H7 (cell line): ENCODE measurements around the gene PLAAT2. TPM values are rescaled to one million over a fixed set of nuclear protein-coding genes. Genes with fewer than 3 reads are reported as not detected.
A peak's percentile ranks its signal among the peaks of the same experiment; 100 is the strongest.
"Not testable (repeated sequence)": the region's sequence is repeated elsewhere in the genome, so short reads cannot be mapped to it uniquely, and the experiment has no call there.

Experiments
- DNase-seq: peaks from one replicate; pipeline ENCODE4 v3.0.0; 2012
- H3K27me3 ChIP-seq: 2 replicates; pipeline ENCODE4 v1.6.0; 2011; ENCODE audit warnings: mild to moderate bottlenecking, low read length; ENCODE audit not compliant: control insufficient read depth, insufficient read depth
- H3K36me3 ChIP-seq: replicated peaks from 2 replicates; pipeline ENCODE4 v1.5.1; 2011; ENCODE audit warnings: low read length; ENCODE audit not compliant: control insufficient read depth, insufficient read depth
- H3K4me3 ChIP-seq: 2 replicates; pipeline ENCODE4 v1.5.1; 2011; ENCODE audit warnings: low read depth, mild to moderate bottlenecking, control low read depth, low read length, moderate library complexity; ENCODE audit not compliant: insufficient read depth
- total RNA-seq: library from RNA; depleted of rRNA; stranded (reverse); fragments of >200 nt; shearing (Covaris generic); gene quantifications from 2 replicates; pipeline ENCODE4 v1.2.3, GENCODE V29; 2014

Gene PLAAT2
- total RNA-seq, 1 experiment from 2014 or later = not detected

- DNase-seq, H3K27me3 ChIP-seq, H3K4me3 ChIP-seq, H3K36me3 ChIP-seq: not testable (repeated sequence)
Observed at GRCh38 chr11:63528156-63528555, 35.0 kb downstream of the PLAAT2 start.

- no peaks in the 10 kb centered on the region for H3K36me3 ChIP-seq
- H3K4me3 ChIP-seq = no peak overlapping the region
- no peaks in the 10 kb centered on the region for H3K27me3 ChIP-seq
- no peak for DNase-seq
Observed at GRCh38 chr11:63527667-63528066, 35.5 kb downstream of the PLAAT2 start.

DNA sequence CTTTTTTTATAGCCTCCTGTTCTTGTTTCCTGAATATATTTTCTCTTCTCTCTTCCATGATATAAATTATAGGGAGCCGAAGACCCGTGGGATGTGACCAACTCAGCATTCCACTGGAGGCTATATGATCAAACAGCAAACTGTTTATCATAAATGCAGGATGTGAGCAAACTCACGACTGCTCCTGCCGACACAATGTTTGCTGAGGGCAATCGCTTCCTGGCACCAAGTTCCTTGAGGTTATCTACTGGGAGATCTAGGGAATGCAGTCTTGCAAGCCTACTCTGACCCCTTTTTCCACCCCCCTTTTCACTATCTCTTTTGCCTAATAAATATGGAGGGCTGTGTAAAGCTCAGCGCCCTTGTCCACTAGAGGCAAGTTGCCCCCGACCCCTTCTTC lies 40.0 kb downstream of the PLAAT2 start:
- H3K27me3 ChIP-seq = no peaks in the 10 kb centered on the region
- H3K4me3 ChIP-seq = no peak overlapping the region
- H3K36me3 ChIP-seq = no peaks in the 10 kb centered on the region
- no peak for DNase-seq

GRCh38 chr11:63521896-63522295 lies 41.3 kb downstream of the PLAAT2 start:
- H3K4me3 ChIP-seq = no peak overlapping the region
- no peaks in the 10 kb centered on the region for H3K36me3 ChIP-seq
- no peaks in the 10 kb centered on the region for H3K27me3 ChIP-seq
- no peak for DNase-seq

DNA sequence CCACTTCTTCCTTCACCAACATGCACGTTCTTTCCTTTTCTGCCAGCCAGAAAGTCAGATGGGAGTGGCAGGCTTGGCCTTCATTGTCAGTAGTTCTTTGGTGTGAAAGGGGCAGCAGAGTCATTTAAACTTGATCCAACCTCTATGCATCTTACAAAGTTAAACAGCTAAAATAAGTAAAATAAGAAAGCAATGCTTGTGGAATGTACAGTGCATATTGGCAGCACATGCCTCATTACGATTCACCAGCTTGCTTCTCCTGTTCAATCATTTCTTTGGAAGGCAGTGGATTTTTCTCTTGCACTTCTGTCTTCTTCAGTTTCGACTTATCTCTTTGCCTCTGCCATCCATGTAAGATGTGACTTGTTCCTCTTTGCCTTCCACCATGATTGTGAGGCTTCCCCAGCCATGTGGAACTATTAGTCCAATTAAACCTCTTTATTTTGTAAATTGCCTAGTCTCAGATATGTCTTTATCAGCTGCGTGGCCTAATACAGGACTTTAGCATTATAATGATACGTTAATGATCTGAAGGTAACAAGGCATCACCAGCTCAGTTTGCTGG lies 42.5 kb downstream of the PLAAT2 start:
- DNase-seq = no peak
- Histone ChIP-seq H3K36me3 (no peaks in the 10 kb centered on the region), H3K27me3 (no peaks in the 10 kb centered on the region), H3K4me3 (no peak overlapping the region)

DNA sequence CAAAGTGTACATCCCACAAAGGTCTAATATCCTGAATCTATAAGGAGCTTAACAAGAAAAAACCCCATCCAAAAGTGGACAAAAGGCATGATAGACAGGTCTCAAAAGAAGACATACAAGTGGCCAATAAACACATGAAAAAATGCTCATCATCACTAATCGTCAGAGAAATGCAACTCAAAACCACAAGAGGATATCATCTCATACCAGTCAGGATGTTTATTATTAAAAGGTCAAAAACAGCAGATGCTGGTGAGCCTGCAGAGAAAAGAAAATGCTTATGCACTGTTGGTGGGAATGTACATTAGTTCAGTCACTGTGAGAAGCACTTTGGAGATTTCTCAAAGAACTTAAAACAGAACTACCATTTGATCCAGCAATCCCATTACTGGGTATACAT lies 44.6 kb downstream of the PLAAT2 start:
- Histone ChIP-seq H3K36me3 (no peaks in the 10 kb centered on the region), H3K4me3 (no peak overlapping the region), H3K27me3 (no peaks in the 10 kb centered on the region)
- DNase-seq = no peak

DNA sequence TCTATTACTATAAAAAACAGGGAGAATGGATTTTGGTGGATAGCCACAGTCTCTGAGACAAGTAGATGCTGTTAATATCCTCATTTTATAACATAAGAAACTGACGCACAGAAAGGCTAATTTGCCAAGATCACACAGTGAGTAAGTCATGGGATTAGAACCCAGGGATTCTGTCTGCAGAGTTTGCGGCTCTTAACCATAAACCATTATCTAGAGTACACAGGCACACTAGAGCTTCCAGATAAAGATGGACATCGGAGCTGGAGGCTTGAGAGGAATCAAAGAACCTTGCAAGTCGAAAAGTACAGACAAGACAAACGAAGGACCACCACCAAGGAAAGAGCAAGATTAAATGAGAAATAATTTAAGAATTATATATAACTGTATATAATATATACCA lies 46.0 kb downstream of the PLAAT2 start:
- DNase-seq = no peak
- no peaks in the 10 kb centered on the region for H3K27me3 ChIP-seq
- no peaks in the 10 kb centered on the region for H3K36me3 ChIP-seq
- H3K4me3 ChIP-seq = no peak overlapping the region

GRCh38 chr11:63516109-63516508 lies 47.1 kb downstream of the PLAAT2 start:
- Histone ChIP-seq H3K4me3 (no peak overlapping the region), H3K27me3 (no peaks in the 10 kb centered on the region)
- no peak for DNase-seq

DNA sequence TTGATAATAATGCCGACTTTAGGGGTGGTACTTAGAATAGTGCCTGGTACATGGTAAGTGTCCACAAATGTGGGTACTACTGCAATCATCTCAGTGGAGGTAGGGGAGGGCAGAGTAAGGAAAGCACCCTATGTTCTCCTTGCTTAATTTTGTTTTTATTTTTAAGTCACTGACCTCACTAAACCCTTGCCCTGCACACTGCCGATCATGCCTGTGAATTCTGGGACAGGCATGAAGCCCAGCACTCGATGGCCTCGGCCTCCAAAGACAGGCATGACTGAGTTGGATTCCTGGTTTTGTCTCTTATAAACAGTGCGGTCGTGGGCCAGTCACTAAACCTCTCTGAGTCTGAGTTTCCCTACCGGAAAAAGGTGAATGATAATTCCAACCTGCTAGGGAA lies 50.4 kb downstream of the PLAAT2 start:
- Histone ChIP-seq H3K36me3 (no peaks in the 10 kb centered on the region), H3K27me3 (no peaks in the 10 kb centered on the region), H3K4me3 (no peak overlapping the region)
- no peak for DNase-seq

More at GRCh38 chr11:63516109-63516508, 47.1 kb downstream of the PLAAT2 start:
- no peaks in the 10 kb centered on the region for H3K36me3 ChIP-seq

GRCh38 chr11:63511048-63511748 lies 52.0 kb downstream of the PLAAT2 start:
- H3K27me3 ChIP-seq = no peaks in the 10 kb centered on the region
- H3K4me3 ChIP-seq = no peak overlapping the region
- no peaks in the 10 kb centered on the region for H3K36me3 ChIP-seq
- DNase-seq = peak; percentile 37

- Histone ChIP-seq H3K27me3 (no peaks in the 10 kb centered on the region), H3K36me3 (no peaks in the 10 kb centered on the region), H3K4me3 (no peak overlapping the region)
- DNase-seq = peak; percentile 37
Observed at GRCh38 chr11:63510360-63511047, 52.7 kb downstream of the PLAAT2 start.

DNA sequence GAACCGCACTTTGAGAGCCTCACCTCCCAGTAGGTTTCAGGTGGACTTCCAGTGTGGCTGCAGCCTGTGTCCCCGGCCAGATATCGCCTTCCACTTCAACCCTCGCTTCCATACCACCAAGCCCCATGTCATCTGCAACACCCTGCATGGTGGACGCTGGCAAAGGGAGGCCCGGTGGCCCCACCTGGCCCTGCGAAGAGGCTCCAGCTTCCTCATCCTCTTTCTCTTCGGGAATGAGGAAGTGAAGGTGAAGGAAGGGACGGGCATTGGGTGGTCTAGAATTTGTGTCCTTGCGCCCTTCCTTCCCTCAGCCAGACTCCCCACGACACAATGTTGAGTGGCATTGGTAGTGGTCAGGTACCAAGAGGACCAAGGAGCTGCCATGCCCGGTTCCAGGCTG lies 54.4 kb downstream of the PLAAT2 start:
- DNase-seq = peak; percentile 9
- Histone ChIP-seq H3K4me3 (no peak overlapping the region), H3K27me3 (no peaks in the 10 kb centered on the region), H3K36me3 (no peaks in the 10 kb centered on the region)

DNA sequence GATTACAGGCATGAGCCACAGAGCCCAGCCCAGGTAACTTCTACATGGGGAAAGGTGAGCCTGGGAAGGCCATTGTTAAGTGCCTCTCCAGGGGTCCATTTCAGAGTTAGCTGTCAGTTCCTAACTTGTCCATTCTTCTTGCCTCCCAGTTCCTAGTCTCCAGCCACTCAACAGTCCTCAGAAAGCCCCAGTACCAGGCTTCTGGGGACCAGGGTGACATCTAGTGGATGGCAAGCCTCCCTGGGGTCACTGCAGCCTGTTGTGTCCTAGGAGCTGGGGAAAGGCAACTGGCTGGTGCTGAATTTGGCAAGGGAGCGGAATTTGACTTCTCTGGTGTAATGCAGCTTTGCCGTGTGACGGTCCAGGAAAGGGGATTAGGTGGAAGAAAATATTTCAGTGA lies 55.2 kb downstream of the PLAAT2 start:
- H3K27me3 ChIP-seq = no peaks in the 10 kb centered on the region
- H3K4me3 ChIP-seq = no peak overlapping the region
- peak; percentile 75 for DNase-seq
- H3K36me3 ChIP-seq = no peaks in the 10 kb centered on the region

GRCh38 chr11:63507511-63507910 lies 55.7 kb downstream of the PLAAT2 start:
- H3K36me3 ChIP-seq = no peaks in the 10 kb centered on the region
- no peak overlapping the region for H3K4me3 ChIP-seq
- no peaks in the 10 kb centered on the region for H3K27me3 ChIP-seq
- DNase-seq = no peak

GRCh38 chr11:63506876-63507275 lies 56.3 kb downstream of the PLAAT2 start:
- Histone ChIP-seq H3K27me3 (no peaks in the 10 kb centered on the region), H3K4me3 (no peak overlapping the region), H3K36me3 (no peaks in the 10 kb centered on the region)
- DNase-seq = peak; percentile 11
